ENCODE results near the gene CT47C1.
A peak's percentile ranks its signal among the peaks of the same experiment; 100 is the strongest.

Gene CT47C1

GRCh38 chrX:119075270-119076025 lies 2.7 kb downstream of the CT47C1 start:
- no peak for DNase-seq

GRCh38 chrX:119082278-119082677 lies 9.5 kb downstream of the CT47C1 start:
- DNase-seq = no peak

- no peak for DNase-seq
These were observed 12.0 kb downstream of the CT47C1 start for GRCh38 chrX:119084766-119085165.

- no peak for DNase-seq
These were observed 14.3 kb downstream of the CT47C1 start for GRCh38 chrX:119087121-119087520.

- no peak for DNase-seq
These were observed 16.8 kb downstream of the CT47C1 start for GRCh38 chrX:119089619-119090018.

- DNase-seq = no peak
These were observed 17.8 kb downstream of the CT47C1 start for GRCh38 chrX:119090627-119091026.

- DNase-seq = peak in 1 of 2 experiments; percentile 63
These were observed 21.4 kb downstream of the CT47C1 start for GRCh38 chrX:119093991-119094735.

- no peak for DNase-seq
These were observed 22.0 kb downstream of the CT47C1 start for GRCh38 chrX:119094819-119095218.

- DNase-seq = no peak
These were observed 23.1 kb downstream of the CT47C1 start for GRCh38 chrX:119095936-119096335.

GRCh38 chrX:119101168-119101567 lies 28.4 kb downstream of the CT47C1 start:
- DNase-seq = no peak

GRCh38 chrX:119105826-119106225 lies 33.0 kb downstream of the CT47C1 start:
- no peak for DNase-seq

- no peak for DNase-seq
These were observed 34.4 kb downstream of the CT47C1 start for GRCh38 chrX:119107206-119107605.

- peak; percentile 55 to 72 for DNase-seq
These were observed 46.1 kb downstream of the CT47C1 start for GRCh38 chrX:119118780-119119395.

GRCh38 chrX:119121341-119121740 lies 48.5 kb downstream of the CT47C1 start:
- no peak for DNase-seq

Data from NCI-H2081 (cell line).